ENCODE data around the gene PACSIN2.
"Not testable (repeated sequence)": the region's sequence is repeated elsewhere in the genome, so short reads cannot be mapped to it uniquely, and the experiment has no call there.

PACSIN2 gene

DNA sequence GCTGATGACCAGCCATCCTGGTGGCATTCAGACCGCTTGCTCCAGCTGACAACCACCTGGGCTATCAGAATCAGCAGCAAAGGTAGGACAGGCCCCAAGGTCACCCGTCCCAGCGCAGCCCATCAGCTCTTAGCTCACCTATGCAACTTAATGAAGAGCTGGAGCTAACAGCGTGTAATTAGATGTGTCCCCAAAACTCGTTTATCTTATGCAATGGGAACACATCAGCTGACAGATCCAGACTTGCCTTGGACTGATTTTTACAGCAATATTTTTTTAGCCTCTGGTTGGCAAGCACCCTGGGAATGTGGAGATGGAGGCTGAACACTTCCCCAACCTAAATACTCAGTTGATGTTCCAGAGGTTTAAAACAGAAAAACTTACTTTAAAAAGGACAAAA is 76.0 kb downstream of the PACSIN2 start:
- no peak for DNase-seq (ENCODE audit: low read depth)
- in situ Hi-C loops (cut with HindIII; ENCODE audit: low sequenced_read_pairs) = no loop called here
- TF ChIP-seq CTCF (IDR thresholded peaks at IDR 0.05; ENCODE audit: low read depth, low read length, missing control alignments) = no peak
- no peak overlapping the region for H3K4me3 ChIP-seq (ENCODE audit: low read depth, low read length)

DNA sequence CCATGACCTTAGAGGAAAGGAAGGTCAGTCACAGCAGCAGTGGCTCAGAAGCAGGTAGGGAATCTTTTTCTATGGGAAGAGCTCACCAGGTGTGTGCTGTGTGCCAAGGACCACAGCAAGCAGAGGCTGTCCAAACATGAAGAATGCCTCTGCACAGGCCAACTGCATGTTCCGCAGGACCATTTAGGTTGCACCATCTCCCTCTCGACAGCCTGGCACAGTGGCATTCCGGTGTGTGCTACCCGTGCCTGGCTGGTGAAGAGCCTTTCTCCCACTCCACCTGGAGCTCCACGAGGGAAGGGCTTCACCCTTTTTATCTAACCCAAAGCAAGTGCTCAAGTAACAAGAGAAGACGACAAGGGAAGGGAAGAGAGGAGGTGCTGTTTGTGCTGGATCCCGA is 76.5 kb downstream of the PACSIN2 start:
- DNase-seq (ENCODE audit: low read depth) = no peak
- no peak overlapping the region for H3K4me3 ChIP-seq (ENCODE audit: low read depth, low read length)
- TF ChIP-seq CTCF (IDR thresholded peaks at IDR 0.05; ENCODE audit: low read depth, low read length, missing control alignments) = no peak
- in situ Hi-C loops (cut with HindIII; ENCODE audit: low sequenced_read_pairs) = no loop called here

- no peak for TF ChIP-seq CTCF (IDR thresholded peaks at IDR 0.05; ENCODE audit: low read depth, low read length, missing control alignments)
- in situ Hi-C loops (cut with HindIII; ENCODE audit: low sequenced_read_pairs) = no loop called here
- DNase-seq (ENCODE audit: low read depth) = peak; percentile 29
- no peak overlapping the region for H3K4me3 ChIP-seq (ENCODE audit: low read depth, low read length)
Measured at GRCh38 chr22:42937164-42937843, 77.6 kb downstream of the PACSIN2 start.

DNA sequence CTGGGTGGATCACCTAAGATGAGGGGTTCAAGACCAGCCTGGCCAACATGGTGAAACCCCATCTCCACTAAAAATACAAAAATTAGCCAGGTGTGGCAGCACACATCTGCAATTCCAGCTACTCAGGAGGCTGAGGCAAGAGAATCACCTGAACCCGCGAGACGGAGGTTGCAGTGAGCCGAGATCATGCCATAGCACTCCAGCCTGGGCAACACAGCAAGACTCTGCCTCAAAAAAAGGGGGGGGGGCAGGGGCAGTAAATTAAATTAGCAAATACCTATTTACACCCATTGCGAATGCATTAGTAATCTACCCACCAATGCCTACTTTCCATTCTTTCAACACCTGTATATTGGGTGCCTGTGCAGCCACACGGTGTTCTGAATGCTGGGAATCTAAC is 78.3 kb downstream of the PACSIN2 start:
- H3K4me3 ChIP-seq (ENCODE audit: low read depth, low read length); DNase-seq (ENCODE audit: low read depth); in situ Hi-C loops (cut with HindIII; ENCODE audit: low sequenced_read_pairs): not testable (repeated sequence)

DNA sequence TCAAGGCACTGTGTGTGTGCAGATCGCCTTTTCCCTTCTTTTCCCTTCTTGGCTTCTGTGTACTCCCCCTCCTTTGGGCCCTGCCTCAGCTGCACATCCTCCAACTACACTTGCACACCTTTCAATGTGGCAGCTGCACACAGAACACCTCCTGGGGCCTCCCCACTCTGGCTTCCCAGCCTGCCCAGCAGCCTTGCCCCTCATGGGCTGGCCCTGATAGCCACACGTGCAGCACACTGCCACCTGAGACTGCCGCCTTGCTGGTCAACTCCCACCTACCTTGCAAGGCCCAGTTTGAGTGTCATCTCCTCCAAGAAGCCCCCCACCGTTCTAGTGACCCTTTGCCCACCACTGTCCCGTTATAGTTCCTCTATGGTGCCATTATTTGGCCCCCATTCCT is 80.6 kb downstream of the PACSIN2 start:
- in situ Hi-C loops (cut with HindIII; ENCODE audit: low sequenced_read_pairs) = no loop called here
- H3K4me3 ChIP-seq (ENCODE audit: low read depth, low read length) = no peak overlapping the region
- TF ChIP-seq CTCF (IDR thresholded peaks at IDR 0.05; ENCODE audit: low read depth, low read length, missing control alignments) = no peak
- no peak for DNase-seq (ENCODE audit: low read depth)

DNA sequence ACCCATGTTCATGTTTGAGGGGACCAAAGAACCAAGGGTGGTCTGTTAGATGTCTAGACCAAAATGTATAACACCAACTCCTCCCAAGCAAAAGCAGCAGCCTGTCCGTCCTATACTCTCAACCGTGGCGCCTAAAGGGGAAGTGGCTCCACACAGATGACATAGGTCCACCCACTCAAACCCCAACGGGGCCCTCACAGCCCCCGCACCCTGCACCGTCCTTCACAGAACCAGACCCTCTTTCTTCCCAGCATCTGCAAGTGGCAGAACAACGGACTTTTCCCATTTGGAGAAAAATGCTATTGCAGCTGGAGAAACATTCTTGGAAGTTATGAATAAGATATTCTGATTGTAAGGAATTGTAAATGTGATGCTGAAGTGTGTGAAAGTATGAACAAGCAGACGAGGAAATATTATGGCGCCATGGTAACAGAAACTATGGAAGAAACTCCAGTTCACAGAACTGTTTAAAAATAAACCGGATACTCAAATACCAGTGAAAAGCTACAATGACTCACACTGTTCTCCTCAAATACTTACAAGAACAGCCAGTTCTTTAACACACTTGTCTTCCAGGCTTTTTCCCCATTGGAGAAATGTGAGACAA is 81.4 kb downstream of the PACSIN2 start:
- no peak overlapping the region for H3K4me3 ChIP-seq (ENCODE audit: low read depth, low read length)
- DNase-seq (ENCODE audit: low read depth) = peak; percentile 88
- no peak for TF ChIP-seq CTCF (IDR thresholded peaks at IDR 0.05; ENCODE audit: low read depth, low read length, missing control alignments)
- in situ Hi-C loops (cut with HindIII; ENCODE audit: low sequenced_read_pairs) = no loop called here

DNA sequence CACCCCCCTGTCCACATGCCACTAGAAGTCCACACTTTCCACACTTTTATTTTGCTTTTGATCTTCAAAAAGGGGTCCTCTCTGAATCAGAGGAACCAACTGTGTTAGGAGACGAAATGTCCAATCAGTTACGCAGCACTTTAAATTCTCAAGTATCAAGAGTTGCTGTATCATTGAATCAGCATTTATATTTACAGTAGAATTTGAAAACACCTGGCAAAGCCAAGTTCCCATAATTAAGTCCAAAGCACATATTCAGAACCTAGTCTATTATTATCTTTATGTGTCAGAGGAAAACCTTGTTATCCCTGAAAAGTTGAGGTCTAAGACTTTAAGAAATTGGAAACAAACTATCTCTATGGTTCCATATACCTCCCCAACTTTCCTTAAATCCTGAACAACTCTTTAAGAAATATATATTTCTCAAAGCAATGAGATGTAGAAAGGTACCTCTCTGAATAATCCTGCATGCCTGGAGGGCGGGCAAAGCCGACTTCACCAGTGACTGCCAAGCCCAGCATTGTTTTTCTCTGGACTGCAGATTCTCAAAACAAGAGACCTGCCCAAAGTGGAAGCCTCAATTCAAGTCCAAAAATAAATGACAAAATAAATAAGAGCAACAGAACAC is 82.0 kb downstream of the PACSIN2 start:
- in situ Hi-C loops (cut with HindIII; ENCODE audit: low sequenced_read_pairs) = no loop called here
- no peak for TF ChIP-seq CTCF (IDR thresholded peaks at IDR 0.05; ENCODE audit: low read depth, low read length, missing control alignments)
- H3K4me3 ChIP-seq (ENCODE audit: low read depth, low read length) = no peak overlapping the region
- no peak for DNase-seq (ENCODE audit: low read depth)
